CD14-positive monocyte (primary cell): ENCODE data around the gene RYR3. TPM values are rescaled to one million over a fixed set of nuclear protein-coding genes. Genes with fewer than 3 reads are reported as not detected.

ENCODE experiments used
- DNase-seq, 3 donors: peaks; one replicate each; pipeline ENCODE4 v3.0.0-alpha.2; 2011 to 2022
- H2AFZ ChIP-seq: 2 replicates; pipeline ENCODE4 v1.6.0; 2012; ENCODE audit warnings: mild to moderate bottlenecking, low read depth, low read length, inconsistent platforms; ENCODE audit not compliant: insufficient read depth, poor library complexity, severe bottlenecking
- H3K27ac ChIP-seq, 2 donors: 1 replicate in 1 of 2; 2 replicates in 1 of 2; pipeline ENCODE4 v1.5.1; 2012 to 2013; ENCODE audit warnings: low read length in 2 of 2, control low read depth in 1 of 2, inconsistent platforms in 1 of 2, low read depth in 1 of 2, mild to moderate bottlenecking in 1 of 2
- H3K27me3 ChIP-seq, 2 donors: one replicate each; pipeline versions ENCODE4 v1.6.0 to v1.6.1; 2011 to 2013; ENCODE audit warnings: low read length in 2 of 2; ENCODE audit not compliant: control insufficient read depth in 2 of 2, insufficient read depth in 2 of 2
- H3K36me3 ChIP-seq, 2 donors: replicated peaks in 1 of 2; 1 replicate in 1 of 2; 2 replicates in 1 of 2; pipeline versions ENCODE4 v1.5.1 to v1.6.1; 2012 to 2013; ENCODE audit warnings: low read length in 2 of 2, control low read depth in 1 of 2, inconsistent platforms in 1 of 2, mild to moderate bottlenecking in 1 of 2; ENCODE audit not compliant: insufficient read depth in 2 of 2, control insufficient read depth in 1 of 2
- H3K4me1 ChIP-seq, 2 donors: 1 replicate in 1 of 2; 2 replicates in 1 of 2; pipeline versions ENCODE4 v1.5.1 to v1.6.1; 2012 to 2013; ENCODE audit warnings: low read length in 2 of 2, control low read depth in 1 of 2, inconsistent platforms in 1 of 2, mild to moderate bottlenecking in 1 of 2, moderate library complexity in 1 of 2; ENCODE audit not compliant: insufficient read depth in 2 of 2, control insufficient read depth in 1 of 2
- H3K4me2 ChIP-seq: replicated peaks from 2 replicates; pipeline ENCODE3; 2012; ENCODE audit warnings: low read length, moderate library complexity, mild to moderate bottlenecking; ENCODE audit not compliant: poor library complexity, severe bottlenecking; ENCODE audit errors: extremely low read depth
- H3K4me3 ChIP-seq, 3 experiments: fragments of 200-600 bp in 1 of 3; sonication (generic) in 1 of 3; replicated peaks in 1 of 3; 1 replicate in 2 of 3; 2 replicates in 1 of 3; pipeline ENCODE4 v1.5.1; 2011 to 2013; ENCODE audit warnings: low read length in 3 of 3, mild to moderate bottlenecking in 3 of 3, control low read depth in 2 of 3, low read depth in 2 of 3, inconsistent platforms in 1 of 3, moderate library complexity in 1 of 3
- H3K79me2 ChIP-seq: 2 replicates; pipeline ENCODE4 v1.6.0; 2012; ENCODE audit warnings: mild to moderate bottlenecking, control low read depth, inconsistent platforms, low read length, moderate library complexity; ENCODE audit not compliant: insufficient read depth
- H3K9ac ChIP-seq: 2 replicates; pipeline ENCODE4 v1.6.0; 2017; ENCODE audit warnings: low read length, mild to moderate bottlenecking; ENCODE audit not compliant: insufficient read depth, poor library complexity, severe bottlenecking
- H3K9me3 ChIP-seq, 2 donors: replicated peaks in 1 of 2; 1 replicate in 1 of 2; 2 replicates in 1 of 2; pipeline versions ENCODE4 v1.5.1 to v1.6.1; 2012 to 2013; ENCODE audit warnings: low read length in 2 of 2, control low read depth in 1 of 2; ENCODE audit not compliant: control insufficient read depth in 1 of 2, insufficient read depth in 1 of 2
- H4K20me1 ChIP-seq: 2 replicates; pipeline ENCODE4 v1.6.0; 2012; ENCODE audit warnings: mild to moderate bottlenecking, low read length, control low read depth, moderate library complexity; ENCODE audit not compliant: insufficient read depth
- H3K27ac Mint-ChIP-seq, 7 donors: one replicate each; pipeline ENCODE4 v1.8.0; 2020; ENCODE audit warnings: mild to moderate bottlenecking in 7 of 7, mixed read lengths in 7 of 7, moderate library complexity in 6 of 7, inconsistent platforms in 2 of 7
- H3K27me3 Mint-ChIP-seq, 3 donors: one replicate each; pipeline ENCODE4 v1.8.0; 2021 to 2022; ENCODE audit warnings: low read depth in 3 of 3, mild to moderate bottlenecking in 3 of 3, mixed read lengths in 3 of 3, moderate library complexity in 3 of 3, inconsistent platforms in 1 of 3
- H3K36me3 Mint-ChIP-seq, 2 donors: one replicate each; pipeline ENCODE4 v1.8.0; 2020; ENCODE audit warnings: mixed read lengths in 2 of 2, inconsistent platforms in 1 of 2, mild to moderate bottlenecking in 1 of 2
- H3K4me1 Mint-ChIP-seq: one replicate; pipeline ENCODE4 v1.8.0; 2020; ENCODE audit warnings: mild to moderate bottlenecking, mixed read lengths
- H3K4me3 Mint-ChIP-seq, 2 donors: one replicate each; pipeline ENCODE4 v1.8.0; 2020; ENCODE audit warnings: mild to moderate bottlenecking in 2 of 2, mixed read lengths in 2 of 2, moderate library complexity in 1 of 2
- H3K9me3 Mint-ChIP-seq, 7 donors: one replicate each; pipeline ENCODE4 v1.8.0; 2020 to 2022; ENCODE audit warnings: mixed read lengths in 7 of 7, mild to moderate bottlenecking in 6 of 7, moderate library complexity in 6 of 7, inconsistent platforms in 2 of 7
- WGBS: methylation state at CpG from one replicate; pipeline ENCODE4 v1.1.5; 2013; ENCODE audit warnings: missing lambda C conversion rate; ENCODE audit not compliant: insufficient coverage; 5-methylcytosine and 5-hydroxymethylcytosine counted together
- intact Hi-C, 2 donors: fragments of 100-400 bp; cut with micrococcal nuclease; formaldehyde crosslinking; loops; one replicate each; pipeline versions ENCODE4 v1.15.0 to v1.15.1; 2023
- polyA plus RNA-seq, 3 donors: library from polyadenylated mRNA; depleted of rRNA in 1 of 3; unstranded in 2 of 3; stranded (reverse) in 1 of 3; fragments of 300-500 nt in 2 of 3; fragments of >200 nt in 1 of 3; fragmentation: Illumina TruSeq in 2 of 3; gene quantifications; 1 replicate in 2 of 3; 2 replicates in 1 of 3; pipeline ENCODE4 v1.2.3, GENCODE V29; 2012 to 2021
- TF ChIP-seq, protein P1 (sequence below): fragments of 200-600 bp; IDR thresholded peaks from one replicate; pipeline ENCODE4 v1.8.0; 2022; ENCODE audit warnings: antibody characterized with exemption, mild to moderate bottlenecking

Gene RYR3
- polyA plus RNA-seq, 3 donors: not detected

DNA sequence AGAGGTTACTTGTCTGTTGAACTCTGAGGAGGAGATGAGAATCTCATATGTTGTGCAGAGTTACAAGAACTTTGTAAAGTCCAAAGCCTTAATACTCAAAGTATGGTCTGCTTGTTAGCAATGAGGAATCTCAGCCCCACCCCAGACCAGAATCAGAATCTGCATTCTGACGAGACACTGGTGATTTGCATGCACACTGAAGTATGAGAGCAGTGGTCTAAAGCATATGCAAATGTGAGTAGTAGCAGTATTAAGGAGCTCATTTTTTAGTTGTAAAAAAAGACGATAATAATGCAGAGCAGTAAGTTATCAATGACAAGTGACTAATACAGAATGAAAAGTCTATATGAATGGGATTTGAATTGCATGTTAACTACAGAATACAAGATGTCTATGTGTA is 327.7 kb downstream of the RYR3 start:
- Mint-ChIP-seq H3K4me1 (peaks cover 4% of the 10 kb centered on the region), H3K27me3 (peaks cover 0 to 5% (median 5%) of the 10 kb centered on the region in 3 donors), H3K36me3 (no peaks in the 10 kb centered on the region), H3K27ac (no peak overlapping the region), H3K4me3 (no peak overlapping the region), H3K9me3 (peaks cover 0 to 2% (median 0%) of the 10 kb centered on the region in 7 donors)
- Histone ChIP-seq H3K4me1 (no peaks in the 10 kb centered on the region), H3K27me3 (no peaks in the 10 kb centered on the region), H3K36me3 (no peaks in the 10 kb centered on the region), H4K20me1 (no peaks in the 10 kb centered on the region), H3K4me2 (no peak overlapping the region), H3K79me2 (no peaks in the 10 kb centered on the region), H3K9me3 (peaks cover 0 to 2% of the 10 kb centered on the region in 2 donors), H3K9ac (no peak overlapping the region), H2AFZ (no peak overlapping the region), H3K4me3 (no peak overlapping the region), H3K27ac (no peak overlapping the region)
- intact Hi-C loops: no loop called here
- WGBS: 100% methylated on average over 2 of the region's 2 CpGs
- DNase-seq: no peak
- TF ChIP-seq, protein P1, sequence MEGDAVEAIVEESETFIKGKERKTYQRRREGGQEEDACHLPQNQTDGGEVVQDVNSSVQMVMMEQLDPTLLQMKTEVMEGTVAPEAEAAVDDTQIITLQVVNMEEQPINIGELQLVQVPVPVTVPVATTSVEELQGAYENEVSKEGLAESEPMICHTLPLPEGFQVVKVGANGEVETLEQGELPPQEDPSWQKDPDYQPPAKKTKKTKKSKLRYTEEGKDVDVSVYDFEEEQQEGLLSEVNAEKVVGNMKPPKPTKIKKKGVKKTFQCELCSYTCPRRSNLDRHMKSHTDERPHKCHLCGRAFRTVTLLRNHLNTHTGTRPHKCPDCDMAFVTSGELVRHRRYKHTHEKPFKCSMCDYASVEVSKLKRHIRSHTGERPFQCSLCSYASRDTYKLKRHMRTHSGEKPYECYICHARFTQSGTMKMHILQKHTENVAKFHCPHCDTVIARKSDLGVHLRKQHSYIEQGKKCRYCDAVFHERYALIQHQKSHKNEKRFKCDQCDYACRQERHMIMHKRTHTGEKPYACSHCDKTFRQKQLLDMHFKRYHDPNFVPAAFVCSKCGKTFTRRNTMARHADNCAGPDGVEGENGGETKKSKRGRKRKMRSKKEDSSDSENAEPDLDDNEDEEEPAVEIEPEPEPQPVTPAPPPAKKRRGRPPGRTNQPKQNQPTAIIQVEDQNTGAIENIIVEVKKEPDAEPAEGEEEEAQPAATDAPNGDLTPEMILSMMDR: no peak

GRCh38 chr15:33639051-33639450 is 328.3 kb downstream of the RYR3 start:
- no peaks in the 10 kb centered on the region for H3K79me2 ChIP-seq
- Mint-ChIP-seq H3K4me3 (no peak overlapping the region), H3K9me3 (peaks cover 0 to 2% (median 0%) of the 10 kb centered on the region in 7 donors), H3K27ac (no peak overlapping the region), H3K27me3 (peaks cover 0 to 5% (median 5%) of the 10 kb centered on the region in 3 donors), H3K36me3 (no peaks in the 10 kb centered on the region), H3K4me1 (peaks cover 4% of the 10 kb centered on the region)
- intact Hi-C loops: no loop called here
- DNase-seq: no peak
- H3K9ac ChIP-seq: no peak overlapping the region
- H4K20me1 ChIP-seq: no peaks in the 10 kb centered on the region
- no peaks in the 10 kb centered on the region for H3K4me1 ChIP-seq
- no peak overlapping the region for H2AFZ ChIP-seq
- H3K27me3 ChIP-seq: no peaks in the 10 kb centered on the region
- no peaks in the 10 kb centered on the region for H3K36me3 ChIP-seq
- no peak overlapping the region for H3K4me2 ChIP-seq
- peaks cover 0 to 2% of the 10 kb centered on the region in 2 donors for H3K9me3 ChIP-seq
- H3K4me3 ChIP-seq: no peak overlapping the region
- TF ChIP-seq, protein P1: no peak
- no peak overlapping the region for H3K27ac ChIP-seq
- WGBS: no CpG with 5 or more reads among the region's 4 CpGs
